HUES64 (cell line): ENCODE data around the gene GRIK1.

Experiments used
- H3K27ac ChIP-seq: 2 replicates; pipeline ENCODE4 v1.7.0; 2013; ENCODE audit warnings: low read depth, low read length, inconsistent platforms
- H3K27me3 ChIP-seq: 2 replicates; pipeline ENCODE4 v1.6.1; 2013; ENCODE audit warnings: mild to moderate bottlenecking, low read length; ENCODE audit not compliant: insufficient read depth
- H3K36me3 ChIP-seq: 2 replicates; pipeline ENCODE4 v1.6.1; 2013; ENCODE audit warnings: mild to moderate bottlenecking, low read length; ENCODE audit not compliant: insufficient read depth
- H3K4me1 ChIP-seq: 2 replicates; pipeline ENCODE4 v1.6.1; 2013; ENCODE audit warnings: mild to moderate bottlenecking, low read length, moderate library complexity; ENCODE audit not compliant: insufficient read depth
- H3K4me3 ChIP-seq: 2 replicates; pipeline ENCODE4 v1.5.1; 2013; ENCODE audit warnings: mild to moderate bottlenecking, low read length, moderate library complexity
- H3K9ac ChIP-seq: 2 replicates; pipeline ENCODE4 v1.6.1; 2013; ENCODE audit warnings: mild to moderate bottlenecking, low read depth, low read length
- H3K9me3 ChIP-seq: 2 replicates; pipeline ENCODE4 v1.6.1; 2013; ENCODE audit warnings: low read depth, low read length; ENCODE audit not compliant: insufficient read depth
- WGBS: fragments of 150-250, 120-280 bp; methylation state at CpG from one replicate; pipeline ENCODE4 v1.1.7; 2013; ENCODE audit warnings: missing lambda C conversion rate; 5-methylcytosine and 5-hydroxymethylcytosine counted together

GRIK1 gene

GRCh38 chr21:29696937-29697336, 242.9 kb downstream of the GRIK1 start:
- H3K27me3 ChIP-seq = no peaks in the 10 kb centered on the region
- WGBS = 100% methylated on average over 1 of the region's 1 CpG
- no peaks in the 10 kb centered on the region for H3K36me3 ChIP-seq
- no peak overlapping the region for H3K9ac ChIP-seq
- H3K27ac ChIP-seq = no peak overlapping the region
- H3K4me1 ChIP-seq = no peaks in the 10 kb centered on the region
- H3K9me3 ChIP-seq = no peaks in the 10 kb centered on the region
- H3K4me3 ChIP-seq = no peak overlapping the region

DNA sequence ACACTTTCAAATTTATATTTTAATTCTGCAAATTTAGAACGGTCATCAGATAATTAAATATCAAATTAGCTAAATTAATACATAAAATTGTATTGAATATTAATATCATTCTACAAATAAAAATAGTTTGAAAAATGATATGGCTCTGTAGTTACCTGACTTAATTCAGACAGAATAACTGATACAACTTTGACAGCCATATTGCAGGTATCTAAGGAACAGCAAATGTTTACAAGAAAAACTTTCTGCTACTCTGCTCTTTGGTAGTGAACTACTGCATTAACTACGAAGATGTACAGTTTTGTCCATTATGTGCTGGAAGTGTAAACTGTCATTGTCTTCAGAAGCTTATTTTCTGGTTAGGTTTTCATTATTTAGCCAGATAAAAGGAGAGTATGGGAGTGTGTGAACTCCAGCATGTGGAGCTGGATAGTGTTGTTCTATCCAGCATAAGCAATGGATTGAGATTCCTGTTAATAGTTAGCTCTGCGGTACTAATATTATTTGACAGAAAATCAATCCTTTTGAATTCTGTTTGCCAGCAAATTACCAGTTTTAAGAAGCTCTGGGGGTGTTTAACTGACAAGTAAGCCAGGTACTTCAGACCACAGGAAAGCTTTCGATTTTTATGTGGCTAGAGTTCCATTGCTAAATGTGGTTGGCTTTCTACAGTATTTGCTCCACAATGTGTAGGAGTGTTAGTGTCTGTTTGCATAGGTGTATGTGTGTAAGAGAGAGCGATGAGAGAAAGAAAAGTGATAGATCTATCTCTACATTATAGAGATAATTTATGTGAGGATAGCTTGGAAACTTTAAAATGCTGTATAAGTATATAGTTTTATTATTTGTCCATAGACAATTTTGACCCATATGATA, 247.9 kb downstream of the GRIK1 start:
- no peaks in the 10 kb centered on the region for H3K36me3 ChIP-seq
- H3K27me3 ChIP-seq = no peaks in the 10 kb centered on the region
- 96% methylated on average over 3 of the region's 5 CpGs for WGBS

DNA sequence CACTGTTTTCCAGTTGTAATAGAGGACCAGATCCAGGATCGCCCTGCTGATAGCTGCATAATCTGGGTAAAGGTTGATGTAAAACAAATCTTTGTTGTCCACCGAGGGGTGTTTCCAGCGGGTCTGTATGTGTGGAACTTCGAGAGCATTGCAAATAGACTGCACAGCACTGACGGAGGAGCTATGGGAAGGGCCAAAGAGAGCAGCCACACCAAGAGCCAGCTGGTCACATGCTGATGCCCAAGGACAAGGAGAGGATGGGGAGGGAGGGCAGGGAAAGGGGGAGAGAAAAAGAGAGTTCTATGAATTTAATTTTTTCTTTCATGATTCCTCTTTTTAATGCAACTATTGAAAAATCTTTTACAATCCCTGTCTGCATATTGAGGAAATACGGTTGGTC, 250.0 kb downstream of the GRIK1 start:
- Histone ChIP-seq H3K27me3 (no peaks in the 10 kb centered on the region), H3K9me3 (no peaks in the 10 kb centered on the region), H3K4me3 (no peak overlapping the region), H3K36me3 (no peaks in the 10 kb centered on the region), H3K27ac (no peak overlapping the region), H3K4me1 (no peaks in the 10 kb centered on the region), H3K9ac (no peak overlapping the region)
- 91% methylated on average over 5 of the region's 6 CpGs for WGBS

More for the DNA sequence above, 247.9 kb downstream of the GRIK1 start:
- no peaks in the 10 kb centered on the region for H3K9me3 ChIP-seq
- no peak overlapping the region for H3K9ac ChIP-seq
- no peak overlapping the region for H3K27ac ChIP-seq
- no peaks in the 10 kb centered on the region for H3K4me1 ChIP-seq
- H3K4me3 ChIP-seq = no peak overlapping the region

GRCh38 chr21:29684106-29684505, 255.7 kb downstream of the GRIK1 start:
- H3K4me1 ChIP-seq = no peaks in the 10 kb centered on the region
- no peak overlapping the region for H3K27ac ChIP-seq
- H3K36me3 ChIP-seq = no peaks in the 10 kb centered on the region
- no peak overlapping the region for H3K4me3 ChIP-seq
- no peaks in the 10 kb centered on the region for H3K27me3 ChIP-seq
- H3K9me3 ChIP-seq = no peaks in the 10 kb centered on the region
- H3K9ac ChIP-seq = no peak overlapping the region
- WGBS = 98% methylated on average over 1 of the region's 1 CpG

- 93% methylated on average over 3 of the region's 3 CpGs for WGBS
- Histone ChIP-seq H3K4me3 (no peak overlapping the region), H3K27me3 (no peaks in the 10 kb centered on the region), H3K27ac (no peak overlapping the region), H3K36me3 (no peaks in the 10 kb centered on the region), H3K9ac (no peak overlapping the region), H3K4me1 (no peaks in the 10 kb centered on the region), H3K9me3 (no peaks in the 10 kb centered on the region)
These were observed 257.0 kb downstream of the GRIK1 start for GRCh38 chr21:29682800-29683199.

- WGBS = over 99% methylated on average over 4 of the region's 4 CpGs
- H3K4me3 ChIP-seq = no peak overlapping the region
- H3K9ac ChIP-seq = no peak overlapping the region
- no peak overlapping the region for H3K27ac ChIP-seq
- H3K4me1 ChIP-seq = peaks cover 22% of the 10 kb centered on the region
- H3K36me3 ChIP-seq = no peaks in the 10 kb centered on the region
- H3K9me3 ChIP-seq = no peaks in the 10 kb centered on the region
- no peaks in the 10 kb centered on the region for H3K27me3 ChIP-seq
These were observed 259.5 kb downstream of the GRIK1 start for GRCh38 chr21:29680273-29680672.

- H3K4me1 ChIP-seq = peaks cover 25% of the 10 kb centered on the region
- no peak overlapping the region for H3K4me3 ChIP-seq
- WGBS = 92% methylated on average over 1 of the region's 1 CpG
- no peaks in the 10 kb centered on the region for H3K27me3 ChIP-seq
- no peaks in the 10 kb centered on the region for H3K9me3 ChIP-seq
- no peaks in the 10 kb centered on the region for H3K36me3 ChIP-seq
- no peak overlapping the region for H3K27ac ChIP-seq
- no peak overlapping the region for H3K9ac ChIP-seq
These were observed 261.2 kb downstream of the GRIK1 start for GRCh38 chr21:29678626-29679025.

DNA sequence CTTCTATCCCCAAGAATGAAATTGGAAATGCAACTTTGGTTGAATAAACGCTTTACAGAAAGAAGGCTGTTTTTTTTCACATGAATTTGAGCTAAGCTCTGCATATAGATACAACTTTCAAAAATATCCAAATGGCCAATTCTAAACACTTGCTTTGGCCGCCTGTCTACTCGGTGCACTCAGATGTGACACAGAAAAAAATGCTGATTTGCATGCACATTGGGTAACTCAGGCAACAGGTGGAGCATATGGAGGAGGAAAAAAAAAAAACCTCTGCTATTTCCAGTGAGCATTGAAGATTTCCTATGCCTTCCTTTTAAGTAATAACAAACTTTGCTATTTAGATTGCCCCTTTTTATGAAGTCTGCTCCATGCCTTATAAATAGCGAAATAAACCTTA, 262.5 kb downstream of the GRIK1 start:
- H3K27me3 ChIP-seq = no peaks in the 10 kb centered on the region
- H3K9me3 ChIP-seq = no peaks in the 10 kb centered on the region
- H3K27ac ChIP-seq = no peak overlapping the region
- H3K9ac ChIP-seq = no peak overlapping the region
- H3K36me3 ChIP-seq = no peaks in the 10 kb centered on the region
- no peak overlapping the region for H3K4me3 ChIP-seq
- 84% methylated on average over 4 of the region's 4 CpGs for WGBS
- peaks cover 25% of the 10 kb centered on the region for H3K4me1 ChIP-seq

- Histone ChIP-seq H3K9ac (no peak overlapping the region), H3K9me3 (no peaks in the 10 kb centered on the region), H3K4me3 (no peak overlapping the region), H3K27me3 (no peaks in the 10 kb centered on the region), H3K27ac (peak overlapping the region; percentile 14; the same call in 1 of the 2 replicates), H3K4me1 (peaks cover 25% of the 10 kb centered on the region), H3K36me3 (no peaks in the 10 kb centered on the region)
- WGBS = 24% methylated on average over 4 of the region's 4 CpGs
These were observed 263.4 kb downstream of the GRIK1 start for GRCh38 chr21:29676395-29676794.

DNA sequence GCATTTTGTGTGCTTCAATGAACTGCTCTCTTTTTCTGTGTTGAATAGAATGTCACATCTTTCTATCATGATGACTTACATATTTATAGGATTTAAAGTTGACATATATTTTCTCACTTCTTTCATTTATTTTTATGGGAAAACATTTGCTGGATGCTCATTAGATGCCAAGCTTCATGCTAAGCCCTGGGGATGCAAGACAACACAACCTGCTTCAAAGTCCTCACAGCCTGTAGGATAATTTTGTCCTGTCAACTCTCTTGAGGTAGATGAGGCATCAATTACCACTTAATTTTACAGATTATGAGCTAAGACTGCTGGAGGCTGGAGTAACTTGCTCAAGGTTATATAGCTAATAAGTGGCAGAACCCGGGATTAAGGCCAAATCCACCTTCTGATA, 264.3 kb downstream of the GRIK1 start:
- Histone ChIP-seq H3K27ac (no peak overlapping the region), H3K4me3 (no peak overlapping the region), H3K9ac (no peak overlapping the region), H3K4me1 (peaks cover 25% of the 10 kb centered on the region), H3K27me3 (no peaks in the 10 kb centered on the region), H3K9me3 (no peaks in the 10 kb centered on the region), H3K36me3 (no peaks in the 10 kb centered on the region)
- WGBS = 82% methylated on average over 1 of the region's 1 CpG

- Histone ChIP-seq H3K9ac (no peak overlapping the region), H3K27ac (no peak overlapping the region), H3K9me3 (no peaks in the 10 kb centered on the region), H3K4me3 (no peak overlapping the region), H3K27me3 (no peaks in the 10 kb centered on the region), H3K36me3 (no peaks in the 10 kb centered on the region), H3K4me1 (peaks cover 25% of the 10 kb centered on the region)
- 90% methylated on average over 3 of the region's 3 CpGs for WGBS
These were observed 265.5 kb downstream of the GRIK1 start for GRCh38 chr21:29674343-29674742.
